Midbrain (tissue), 1 donor: ENCODE data around the gene CYP26B1.
"Not testable (repeated sequence)": the region's sequence is repeated elsewhere in the genome, so short reads cannot be mapped to it uniquely, and the experiment has no call there.

Experiments
- DNase-seq: peaks from one replicate; lab custom pipeline; 2025; lab: John Stamatoyannopoulos, UW

Gene CYP26B1

GRCh38 chr2:72111061-72111460 is 36.6 kb downstream of the CYP26B1 start:
- DNase-seq: no peak

DNA sequence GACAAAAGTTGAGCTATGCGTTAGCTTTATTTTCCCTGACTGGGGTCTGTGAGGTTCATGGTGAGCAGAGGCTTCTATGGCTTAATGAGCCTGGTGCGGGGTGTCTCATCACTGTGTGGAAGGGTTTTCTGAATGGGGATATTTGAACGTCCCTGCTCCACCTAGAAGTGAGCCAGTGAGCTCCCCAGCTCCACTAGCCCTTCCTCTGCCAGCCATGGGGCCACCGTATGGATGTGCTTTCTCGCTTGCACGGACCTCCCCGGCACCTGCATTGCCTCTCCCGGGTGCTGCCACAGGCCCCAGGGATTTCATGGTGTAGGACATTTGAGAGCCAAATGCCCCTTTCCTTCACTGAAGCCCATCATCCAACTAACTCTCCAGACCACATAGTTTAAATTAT is 37.8 kb downstream of the CYP26B1 start:
- DNase-seq: no peak

DNA sequence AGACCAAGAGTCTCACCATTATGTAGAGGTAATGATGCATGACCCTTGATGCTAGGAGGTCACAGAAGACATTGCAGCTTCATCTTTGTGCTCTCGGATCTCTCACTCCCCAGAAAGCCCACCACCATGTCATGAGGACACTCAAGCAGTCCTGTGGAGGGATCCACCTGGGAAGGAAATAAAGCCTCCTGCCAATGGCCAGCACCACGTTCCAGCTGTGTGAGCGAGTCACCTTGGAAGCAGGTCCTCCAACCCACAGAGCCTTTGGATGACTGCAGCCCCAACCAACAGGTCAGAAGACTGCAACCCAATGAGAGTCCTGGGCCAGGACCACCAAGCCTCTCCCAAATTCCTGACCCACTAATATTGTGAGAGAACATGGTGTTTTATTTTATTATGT is 38.4 kb downstream of the CYP26B1 start:
- DNase-seq: no peak

DNA sequence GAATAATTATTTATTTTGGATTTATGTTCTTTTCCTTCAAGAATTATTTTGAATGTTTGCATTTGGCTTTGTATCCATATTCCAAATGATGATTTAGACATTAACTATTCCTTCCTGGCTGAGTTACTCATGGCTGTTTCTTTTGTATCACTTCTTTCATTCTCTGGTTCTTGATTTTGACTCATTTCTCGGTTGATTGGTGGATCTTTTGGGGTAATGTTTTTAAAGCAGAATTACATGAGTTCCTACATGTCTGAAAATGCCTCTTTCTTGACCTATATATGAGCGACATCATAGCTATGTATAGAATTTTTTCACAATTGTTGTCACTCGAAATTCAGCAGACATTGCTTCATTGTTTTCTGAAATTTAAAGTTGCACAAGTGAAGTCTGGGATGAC is 39.5 kb downstream of the CYP26B1 start:
- no peak for DNase-seq

- no peak for DNase-seq
Measured at GRCh38 chr2:72106978-72107377, 40.7 kb downstream of the CYP26B1 start.

DNA sequence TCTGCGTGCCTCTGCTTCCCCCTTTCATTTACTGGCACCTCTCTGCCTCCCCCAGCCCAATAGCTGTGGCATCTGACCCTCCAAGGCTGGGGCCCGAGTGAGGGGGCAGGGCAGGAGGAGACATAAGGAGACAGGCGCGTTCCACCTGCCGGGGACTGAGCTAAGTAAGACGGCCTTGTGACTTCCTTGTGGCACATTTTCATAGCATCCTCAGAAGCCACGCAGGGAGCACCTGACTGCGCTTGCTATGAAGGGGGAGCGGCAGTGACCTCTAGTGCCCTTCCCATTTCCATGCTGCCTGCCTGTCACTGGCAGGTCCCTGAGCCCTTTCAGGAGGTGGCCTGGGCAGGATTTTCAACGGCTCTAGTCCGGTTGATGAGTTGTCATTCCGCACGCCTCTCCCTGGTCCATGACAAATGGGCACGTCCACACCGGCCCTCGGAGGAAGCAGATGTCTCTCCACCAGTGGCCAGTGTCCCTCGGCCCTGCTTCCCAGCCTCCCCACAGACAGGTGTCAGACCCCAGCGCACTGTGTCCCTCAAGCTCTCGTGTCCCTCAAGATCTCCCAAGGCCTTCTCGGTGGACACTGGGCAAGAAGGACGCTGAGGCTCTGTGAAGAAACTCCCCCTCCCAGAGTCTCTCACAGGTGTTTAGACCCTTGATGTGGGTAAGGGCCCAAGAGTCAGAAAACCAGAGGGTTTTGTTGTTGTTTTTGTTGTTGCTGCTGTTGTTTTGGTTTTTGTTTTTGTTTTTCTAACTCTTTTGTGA is 42.7 kb downstream of the CYP26B1 start:
- DNase-seq: no peak

DNA sequence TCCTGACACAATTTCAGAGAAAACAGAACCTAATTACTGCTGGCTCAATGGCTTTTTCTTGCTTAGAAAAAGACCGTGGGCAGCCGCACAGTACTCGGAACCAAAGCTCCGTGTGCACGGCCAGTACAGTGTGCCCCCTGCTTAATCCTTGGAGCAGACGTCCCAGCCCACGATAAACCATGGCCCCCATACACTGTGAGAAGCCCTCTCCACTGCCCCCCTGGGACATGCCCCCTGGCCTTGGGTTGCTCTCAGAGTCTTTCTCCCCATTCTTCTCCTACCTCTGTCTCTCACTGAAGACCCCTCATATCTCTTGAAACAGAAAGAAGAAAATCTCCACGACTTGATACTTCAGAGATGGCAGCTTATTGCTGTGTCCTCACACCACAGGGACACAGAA is 44.0 kb downstream of the CYP26B1 start:
- DNase-seq: no peak

DNA sequence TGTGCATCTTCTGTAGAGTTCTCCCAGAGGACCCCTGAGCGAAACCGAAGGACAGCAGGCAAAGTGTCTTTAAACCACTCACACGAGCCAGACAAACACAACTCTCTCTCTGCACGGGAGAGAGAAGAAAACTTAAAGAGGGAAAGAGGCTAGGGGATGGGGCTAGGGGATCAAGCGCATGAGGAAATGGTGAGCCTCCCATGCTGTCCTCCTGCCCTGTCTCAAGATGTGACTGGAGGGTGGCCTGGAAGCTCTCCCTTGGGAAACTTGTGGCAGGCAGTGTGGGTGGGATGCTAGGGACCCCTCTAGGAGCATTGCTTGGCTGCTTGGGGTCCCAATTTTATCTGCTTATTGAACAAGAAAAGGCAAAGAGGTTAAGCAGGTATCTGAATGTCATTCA is 44.5 kb downstream of the CYP26B1 start:
- DNase-seq: no peak

DNA sequence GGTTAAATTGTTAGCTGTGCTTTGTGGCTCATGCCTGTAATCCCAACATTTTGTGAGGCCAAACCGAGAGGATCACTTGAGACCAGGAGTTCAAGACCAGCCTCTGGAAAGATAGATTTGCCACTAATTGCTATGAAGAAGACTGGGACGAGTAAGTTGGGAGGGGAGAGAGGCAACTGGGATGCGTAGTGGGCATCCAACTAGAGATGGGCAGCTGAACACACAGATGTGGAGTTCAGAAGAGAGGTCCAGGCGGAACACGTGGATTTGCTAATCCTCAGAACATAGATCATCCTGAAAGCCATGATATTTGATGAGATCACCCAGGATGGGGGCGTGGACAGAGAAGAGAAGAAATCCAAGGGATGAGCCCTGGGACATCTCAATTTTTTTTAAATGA is 48.7 kb downstream of the CYP26B1 start:
- DNase-seq: no peak

DNA sequence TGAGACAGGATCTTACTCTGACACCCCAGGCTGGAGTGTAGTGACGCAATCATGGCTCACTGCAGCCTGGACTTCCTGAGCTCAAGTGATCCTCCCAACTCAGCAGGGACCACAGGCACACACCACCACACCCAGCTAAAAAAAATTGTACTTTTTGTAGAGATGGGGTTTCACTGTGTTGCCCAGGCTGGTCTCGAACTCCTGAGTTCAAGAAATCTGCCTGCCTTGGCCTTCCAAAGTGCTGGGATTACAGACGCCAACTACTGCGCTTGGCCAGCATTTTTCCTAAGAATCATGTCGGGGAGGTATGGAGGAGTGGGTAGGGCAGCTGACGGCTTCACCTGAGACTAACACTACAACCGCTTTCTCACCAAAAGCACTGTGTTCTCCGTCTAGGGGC is 50.4 kb downstream of the CYP26B1 start:
- no peak for DNase-seq

DNA sequence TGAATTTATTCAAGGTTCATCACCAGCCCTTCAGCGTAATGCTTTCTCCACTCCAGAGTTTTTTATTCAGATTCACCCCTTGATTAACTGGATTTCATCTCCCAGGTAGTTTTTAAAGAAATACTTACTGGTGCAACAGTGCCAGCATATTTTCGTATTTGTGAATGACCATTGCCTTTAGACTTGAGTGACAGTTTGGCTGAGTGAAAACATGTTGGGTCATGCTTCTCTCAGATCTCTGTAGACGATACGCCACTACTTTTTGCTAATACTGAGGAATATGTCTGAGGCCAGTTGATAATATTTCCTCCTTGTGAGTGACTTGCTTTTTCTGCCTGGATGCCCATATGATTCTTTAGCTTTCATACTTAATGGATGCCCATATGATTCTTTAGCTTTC is 51.5 kb downstream of the CYP26B1 start:
- no peak for DNase-seq

DNA sequence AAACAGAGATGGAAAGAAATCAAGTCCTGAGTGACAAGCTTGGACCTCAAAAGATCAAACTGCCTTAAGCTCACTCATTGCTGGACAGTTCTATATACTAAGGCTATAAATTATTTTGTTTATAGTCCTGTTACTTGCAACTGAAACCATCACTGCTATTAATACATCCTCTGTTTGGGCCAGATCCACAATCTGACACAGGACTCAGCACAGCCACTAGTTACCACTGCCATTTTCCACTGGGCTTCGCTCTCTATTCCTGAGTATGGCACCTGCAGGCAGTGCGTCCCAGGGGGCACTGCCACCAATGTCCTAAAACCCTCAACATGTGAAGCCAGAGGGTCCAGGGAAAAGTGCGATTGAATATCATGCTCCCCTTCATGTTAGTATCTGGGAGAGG is 52.3 kb downstream of the CYP26B1 start:
- DNase-seq: no peak

GRCh38 chr2:72094701-72095100 is 53.0 kb downstream of the CYP26B1 start:
- DNase-seq: no peak

DNA sequence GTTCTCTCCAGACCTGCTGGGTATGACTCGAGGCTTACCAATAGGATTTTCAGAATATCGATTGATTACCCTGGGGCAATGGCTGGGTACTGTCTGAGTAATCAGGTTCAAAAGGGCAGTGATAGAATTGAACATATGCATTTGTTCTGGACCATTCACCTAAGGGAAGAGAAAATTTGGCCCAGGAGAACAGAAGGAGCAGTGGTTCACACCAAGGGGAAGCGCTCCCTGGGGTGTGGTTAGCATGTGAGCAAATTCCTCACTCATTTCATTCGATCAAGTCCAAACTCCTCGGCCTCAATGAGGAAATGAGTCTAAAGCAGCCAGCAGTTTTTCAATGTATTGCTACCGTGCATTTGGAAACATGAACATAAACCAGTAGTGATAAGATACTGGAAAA is 55.6 kb downstream of the CYP26B1 start:
- no peak for DNase-seq

- DNase-seq: no peak
Measured at GRCh38 chr2:72090781-72091482, 56.7 kb downstream of the CYP26B1 start.

DNA sequence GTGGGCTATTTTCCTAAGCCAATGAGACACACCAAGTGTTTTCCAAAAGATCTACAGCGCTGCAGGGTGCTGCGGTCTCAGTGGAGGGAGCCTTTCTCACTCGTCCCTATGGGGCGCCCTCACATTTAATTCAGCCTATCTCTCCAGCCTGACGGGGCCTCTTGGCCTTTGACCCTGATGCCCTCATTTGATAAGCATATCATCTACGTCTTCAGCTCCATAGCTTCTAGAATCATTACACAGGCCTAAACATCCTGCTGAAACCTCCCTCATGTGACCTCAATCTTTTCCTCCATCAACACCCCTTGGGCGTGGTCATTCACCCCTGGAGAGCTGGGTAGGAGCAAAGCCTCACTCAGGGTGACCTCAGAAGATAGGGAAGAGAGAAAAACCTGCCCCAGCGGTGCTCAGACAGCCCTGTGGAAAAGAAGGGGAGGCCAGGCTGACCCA is 57.4 kb downstream of the CYP26B1 start:
- no peak for DNase-seq

DNA sequence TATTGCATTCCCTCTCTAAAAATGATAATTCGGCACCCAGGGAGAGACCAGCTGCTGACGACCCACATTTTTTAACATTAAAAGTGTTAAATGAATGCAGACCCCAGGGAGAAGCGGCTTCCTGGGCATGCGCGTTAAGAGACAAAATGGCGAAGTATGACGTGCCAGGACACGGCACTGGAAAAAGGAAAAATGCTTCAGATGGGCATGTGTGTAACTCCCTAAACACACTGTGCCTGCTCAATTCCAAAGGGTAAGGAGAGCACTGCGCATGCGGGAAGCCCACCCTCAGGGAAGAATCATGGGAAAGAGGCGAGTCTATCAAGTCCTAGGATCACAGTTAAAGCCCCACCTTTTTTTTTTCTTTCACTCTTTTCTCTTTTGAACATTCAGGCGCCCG is 58.1 kb downstream of the CYP26B1 start:
- DNase-seq: no peak

DNA sequence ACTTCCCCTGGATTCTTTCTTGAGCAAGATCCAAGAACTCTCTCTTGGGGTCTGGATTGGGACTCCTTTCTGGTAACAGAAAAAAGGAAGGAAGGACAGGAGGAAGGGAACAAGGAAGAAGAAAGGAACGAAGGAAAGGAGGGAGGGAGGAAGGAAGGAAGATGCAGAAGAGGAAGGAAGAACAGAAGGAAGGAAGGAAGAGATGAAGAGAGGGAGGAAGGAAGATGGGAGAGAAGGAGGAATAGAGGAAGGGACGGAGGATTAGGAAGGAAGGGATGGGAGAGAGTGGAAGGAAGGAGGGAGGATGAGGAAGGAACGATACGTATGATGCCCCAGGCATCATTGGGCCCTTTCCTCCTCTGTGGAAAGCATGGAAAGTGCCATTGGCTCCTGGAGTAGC is 58.6 kb downstream of the CYP26B1 start:
- no peak for DNase-seq

DNA sequence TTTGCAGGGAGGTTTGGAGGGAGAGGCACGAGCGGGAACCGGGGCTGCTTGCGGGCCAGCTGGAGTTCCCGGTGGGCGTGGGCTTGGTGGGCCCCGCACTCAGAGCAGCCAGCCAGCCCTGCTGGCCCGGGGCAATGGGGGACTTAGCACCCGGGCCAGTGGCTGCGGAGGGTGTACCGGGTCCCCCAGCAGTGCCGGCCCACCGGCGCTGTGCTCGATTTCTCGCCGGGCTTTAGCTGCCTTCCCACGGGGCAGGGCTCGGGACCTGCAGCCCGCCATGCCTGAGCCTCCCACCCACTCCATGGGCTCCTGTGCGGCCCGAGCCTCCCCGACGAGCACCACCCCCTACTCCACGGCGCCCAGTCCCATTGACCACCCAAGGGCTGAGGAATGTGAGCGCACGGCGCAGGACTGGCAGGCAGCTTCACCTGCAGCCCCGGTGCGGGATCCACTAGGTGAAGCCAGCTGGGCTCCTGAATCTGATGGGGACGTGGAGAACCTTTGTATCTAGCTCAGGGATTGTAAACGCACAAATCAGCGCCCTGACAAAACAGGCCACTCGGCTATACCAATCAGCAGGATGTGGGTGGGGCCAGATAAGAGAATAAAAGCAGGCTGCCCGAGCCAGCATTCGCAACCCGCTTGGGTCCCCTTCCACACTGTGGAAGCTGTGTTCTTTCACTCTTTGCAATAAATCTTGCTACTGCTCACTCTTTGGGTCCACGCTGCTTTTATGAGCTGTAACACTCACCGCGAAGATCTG is 60.6 kb downstream of the CYP26B1 start:
- not testable (repeated sequence) for DNase-seq

- DNase-seq: no peak
Measured at GRCh38 chr2:72085513-72085912, 62.1 kb downstream of the CYP26B1 start.

DNA sequence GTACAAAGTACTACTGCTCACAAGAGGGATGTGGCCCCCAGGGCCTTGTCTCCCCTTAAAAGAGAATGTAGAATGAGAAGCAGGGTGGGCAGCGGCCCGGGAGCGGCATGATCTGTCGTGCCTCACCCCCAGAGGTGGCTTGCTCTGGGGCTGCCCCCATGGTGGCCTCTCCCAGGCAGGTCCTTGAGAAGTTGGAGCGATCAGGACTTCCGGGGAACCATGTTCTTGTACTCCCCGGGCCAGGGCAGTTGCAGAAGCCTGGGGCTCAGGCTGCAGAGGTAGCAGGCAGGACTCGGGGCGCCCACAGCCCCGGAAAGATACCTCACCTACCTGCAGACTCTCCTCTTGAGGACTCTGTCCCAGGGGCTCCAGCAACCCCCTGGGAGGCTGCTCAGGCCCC is 62.6 kb downstream of the CYP26B1 start:
- no peak for DNase-seq

DNA sequence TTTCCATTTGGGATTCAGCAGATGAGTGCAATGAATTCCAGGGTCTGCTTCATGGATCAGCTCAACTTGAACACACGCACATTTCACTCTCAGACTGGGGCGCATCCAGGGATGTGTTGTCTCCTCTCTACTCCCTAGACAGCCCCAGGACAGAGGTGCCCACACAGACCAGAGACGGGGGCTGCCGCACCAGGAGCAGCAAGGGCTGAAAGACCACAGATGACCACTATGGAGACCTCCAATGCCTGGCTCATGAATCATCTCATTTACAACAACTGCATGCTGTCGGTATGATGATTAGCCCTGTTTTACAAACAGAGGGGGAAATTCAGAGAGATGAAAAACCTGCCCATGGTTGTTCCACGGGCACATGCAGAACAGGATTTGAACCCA is 63.1 kb downstream of the CYP26B1 start:
- DNase-seq: no peak
